GM19351 (cell line): ENCODE data around the gene TENM4.

ENCODE experiments used
- ATAC-seq: cut with Tn5 transposase; IDR thresholded peaks from one replicate; pipeline ENCODE4 v1.9.1; 2021; ENCODE audit warnings: mild to moderate bottlenecking, moderate library complexity; ENCODE audit not compliant: unreplicated experiment

Gene TENM4

GRCh38 chr11:78927511-78927910 lies 513.3 kb downstream of the TENM4 start:
- no peak for ATAC-seq

GRCh38 chr11:78926633-78927338 lies 514.0 kb downstream of the TENM4 start:
- no peak for ATAC-seq

GRCh38 chr11:78925387-78925786 lies 515.4 kb downstream of the TENM4 start:
- ATAC-seq, result no peak

GRCh38 chr11:78922859-78923625 lies 517.8 kb downstream of the TENM4 start:
- ATAC-seq, result no peak

- no peak for ATAC-seq
Observed at GRCh38 chr11:78921509-78921908, 519.3 kb downstream of the TENM4 start.

GRCh38 chr11:78920329-78920728 lies 520.5 kb downstream of the TENM4 start:
- no peak for ATAC-seq

- no peak for ATAC-seq
Observed at GRCh38 chr11:78916759-78917158, 524.1 kb downstream of the TENM4 start.

GRCh38 chr11:78914503-78914902 lies 526.3 kb downstream of the TENM4 start:
- ATAC-seq, result no peak

- no peak for ATAC-seq
Observed at GRCh38 chr11:78912778-78913177, 528.1 kb downstream of the TENM4 start.

GRCh38 chr11:78910322-78910721 lies 530.5 kb downstream of the TENM4 start:
- no peak for ATAC-seq

- no peak for ATAC-seq
Observed at GRCh38 chr11:78909386-78909785, 531.4 kb downstream of the TENM4 start.

GRCh38 chr11:78907636-78908035 lies 533.2 kb downstream of the TENM4 start:
- no peak for ATAC-seq

- ATAC-seq, result no peak
Observed at GRCh38 chr11:78906566-78906965, 534.3 kb downstream of the TENM4 start.

GRCh38 chr11:78905756-78906155 lies 535.1 kb downstream of the TENM4 start:
- no peak for ATAC-seq

GRCh38 chr11:78902771-78903507 lies 537.9 kb downstream of the TENM4 start:
- ATAC-seq, result no peak

GRCh38 chr11:78901831-78902230 lies 539.0 kb downstream of the TENM4 start:
- ATAC-seq, result no peak

- ATAC-seq, result no peak
Observed at GRCh38 chr11:78898266-78898775, 542.5 kb downstream of the TENM4 start.

- no peak for ATAC-seq
Observed at GRCh38 chr11:78893996-78894395, 546.8 kb downstream of the TENM4 start.

GRCh38 chr11:78889698-78890097 lies 551.1 kb downstream of the TENM4 start:
- ATAC-seq, result no peak

GRCh38 chr11:78886616-78887015 lies 554.2 kb downstream of the TENM4 start:
- no peak for ATAC-seq

- no peak for ATAC-seq
Observed at GRCh38 chr11:78884761-78885160, 556.1 kb downstream of the TENM4 start.
